ENCODE results near the gene GIPC2.
"Not testable (repeated sequence)": the region's sequence is repeated elsewhere in the genome, so short reads cannot be mapped to it uniquely, and the experiment has no call there.

GIPC2 gene

DNA sequence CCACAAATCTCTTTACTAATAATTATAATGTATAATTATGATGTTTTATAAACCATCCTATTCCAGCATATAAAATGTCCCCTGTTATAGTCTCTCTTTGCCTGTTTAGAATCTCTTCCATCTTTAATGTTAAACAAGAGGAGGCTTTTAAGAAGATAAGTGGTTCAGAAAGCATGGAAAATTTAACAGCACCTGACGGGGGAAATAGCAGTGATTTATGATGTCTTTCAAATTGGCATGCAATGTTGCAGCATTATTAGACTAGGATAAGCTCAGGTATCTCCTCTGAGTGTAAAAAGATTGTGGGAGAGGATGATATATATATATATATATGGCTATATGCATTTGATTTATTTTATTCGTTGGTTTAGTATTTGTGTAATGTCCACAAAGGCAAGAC is 24.4 kb downstream of the GIPC2 start:
- DNase-seq: no peak

DNA sequence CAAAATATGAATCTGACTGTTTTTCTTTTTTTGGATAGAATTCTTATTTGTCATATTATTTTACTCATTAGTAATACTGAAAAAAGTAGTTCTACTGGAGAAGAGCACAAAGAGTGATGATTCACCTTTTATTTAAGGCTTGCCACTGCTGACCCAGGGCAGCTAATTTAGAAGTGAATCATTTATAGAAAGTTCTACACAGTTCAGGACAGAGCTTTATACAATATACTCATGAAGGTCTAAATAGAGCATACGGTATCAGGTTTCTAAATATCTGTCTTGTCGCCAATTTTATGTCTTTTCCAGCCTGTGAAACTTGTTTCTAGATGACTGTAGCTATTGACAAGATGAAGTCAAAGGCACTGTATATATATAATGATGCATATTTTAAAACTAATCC is 25.0 kb downstream of the GIPC2 start:
- no peak for DNase-seq

DNA sequence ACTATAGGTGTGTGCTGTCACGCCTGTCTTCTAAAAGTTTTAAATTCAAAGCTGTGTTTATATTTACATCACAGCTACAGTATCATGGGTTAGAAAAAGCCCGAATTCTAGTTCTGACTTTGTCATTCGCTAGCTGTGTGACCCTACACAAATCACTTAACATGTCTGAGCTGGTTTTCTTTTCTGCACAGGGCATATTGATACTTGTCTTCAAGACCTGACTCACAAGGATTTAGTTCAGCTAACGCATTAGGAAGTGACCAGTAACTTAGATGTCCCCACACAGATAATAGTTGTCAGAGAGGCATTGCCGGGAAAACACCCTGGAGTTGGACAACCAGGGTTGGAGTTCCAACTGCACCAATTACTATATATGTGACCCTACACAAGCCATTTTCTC is 25.9 kb downstream of the GIPC2 start:
- DNase-seq: no peak

DNA sequence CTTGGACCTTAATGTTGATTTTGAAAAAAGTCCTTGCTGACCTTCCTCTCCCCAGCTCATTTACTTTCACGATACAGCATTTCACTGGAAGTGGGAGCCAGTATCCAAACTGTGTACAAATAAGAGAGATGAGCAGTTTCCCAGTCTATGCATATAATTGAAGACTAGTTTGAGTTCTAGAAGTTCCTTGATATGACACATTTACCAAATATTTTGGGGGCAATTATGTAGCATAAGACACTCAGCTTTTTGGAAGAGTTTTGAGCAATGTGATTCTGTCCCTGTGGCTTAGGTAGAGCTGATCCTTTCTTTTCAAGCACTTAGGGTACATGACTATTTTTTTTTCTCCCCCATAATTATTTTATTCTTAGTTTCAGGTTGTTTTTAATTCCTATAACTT is 26.4 kb downstream of the GIPC2 start:
- no peak for DNase-seq

GRCh38 chr1:78073441-78073840 is 27.7 kb downstream of the GIPC2 start:
- no peak for DNase-seq

DNA sequence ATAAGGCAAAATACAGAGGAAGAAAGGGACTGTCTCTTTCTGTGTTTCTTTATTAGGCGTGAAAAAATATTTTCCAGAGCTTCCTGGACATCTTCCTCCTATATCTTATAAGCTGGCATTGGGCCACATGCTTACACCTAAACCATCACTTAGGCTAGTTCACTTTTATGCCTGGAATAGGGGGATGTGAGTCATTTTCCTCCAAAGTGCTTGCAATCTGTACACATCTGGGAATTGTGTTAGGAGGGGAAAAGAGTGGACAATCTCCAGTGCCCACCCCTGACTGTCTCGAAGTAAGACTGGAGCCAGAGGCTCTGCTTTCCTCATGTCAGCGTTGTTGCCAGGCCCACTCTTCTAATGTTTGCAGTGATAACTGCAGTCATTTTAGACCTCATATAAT is 29.9 kb downstream of the GIPC2 start:
- no peak for DNase-seq

DNA sequence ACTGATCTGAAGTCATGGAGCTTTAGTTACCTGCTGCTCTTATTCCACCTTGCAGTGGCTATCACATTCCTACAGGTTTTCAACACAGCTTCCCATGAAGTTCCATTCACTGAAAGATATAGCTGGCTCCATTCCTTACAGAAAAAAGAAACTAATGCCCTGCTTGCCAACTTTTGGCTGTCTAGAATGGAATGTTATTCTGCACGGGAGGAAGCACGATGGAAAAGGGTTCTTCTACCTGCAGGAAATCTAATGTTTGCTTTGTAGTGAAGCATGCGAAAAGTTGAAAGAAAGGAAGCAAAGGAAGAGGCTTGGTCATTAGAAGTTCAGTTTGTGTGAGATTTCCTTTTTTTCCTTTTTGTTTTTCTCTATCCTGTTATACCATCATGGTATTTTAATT is 32.6 kb downstream of the GIPC2 start:
- no peak for DNase-seq

DNA sequence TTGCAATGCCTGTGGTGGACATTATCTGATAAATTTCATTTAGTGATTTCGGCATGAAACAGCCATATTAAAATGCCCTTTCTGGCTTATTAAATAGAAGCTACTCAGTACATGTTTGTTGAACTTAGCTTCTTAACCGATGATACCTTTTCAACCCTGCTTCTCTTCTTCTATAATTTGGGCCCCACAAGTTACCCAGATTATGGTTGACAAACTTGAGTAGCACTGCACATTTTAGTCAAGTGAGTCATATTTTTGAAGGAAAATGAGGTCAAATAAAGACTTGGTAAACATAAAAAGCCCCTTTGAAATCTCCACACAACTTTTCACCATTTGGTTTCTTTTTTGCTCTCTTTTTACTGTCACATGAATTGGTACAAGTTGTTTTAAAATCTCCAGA is 33.8 kb downstream of the GIPC2 start:
- DNase-seq: no peak

DNA sequence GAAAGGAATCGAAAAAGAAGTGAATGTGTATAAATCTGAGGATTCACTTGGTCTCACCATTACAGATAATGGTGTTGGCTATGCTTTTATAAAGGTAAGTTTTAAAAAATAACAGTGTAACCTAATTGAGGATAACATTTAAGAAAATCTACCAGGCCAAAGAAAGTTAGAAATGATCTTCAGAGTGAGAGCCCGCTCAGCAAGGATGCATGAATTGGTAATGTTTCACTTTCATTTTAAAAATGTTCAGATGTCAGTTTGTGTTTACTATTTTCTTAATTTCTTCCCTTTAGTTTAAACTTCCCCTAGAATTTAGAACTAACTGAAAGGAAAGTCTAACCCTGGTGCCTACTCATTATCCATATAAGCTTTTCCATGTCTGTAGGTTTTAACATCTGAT is 35.0 kb downstream of the GIPC2 start:
- DNase-seq: no peak

DNA sequence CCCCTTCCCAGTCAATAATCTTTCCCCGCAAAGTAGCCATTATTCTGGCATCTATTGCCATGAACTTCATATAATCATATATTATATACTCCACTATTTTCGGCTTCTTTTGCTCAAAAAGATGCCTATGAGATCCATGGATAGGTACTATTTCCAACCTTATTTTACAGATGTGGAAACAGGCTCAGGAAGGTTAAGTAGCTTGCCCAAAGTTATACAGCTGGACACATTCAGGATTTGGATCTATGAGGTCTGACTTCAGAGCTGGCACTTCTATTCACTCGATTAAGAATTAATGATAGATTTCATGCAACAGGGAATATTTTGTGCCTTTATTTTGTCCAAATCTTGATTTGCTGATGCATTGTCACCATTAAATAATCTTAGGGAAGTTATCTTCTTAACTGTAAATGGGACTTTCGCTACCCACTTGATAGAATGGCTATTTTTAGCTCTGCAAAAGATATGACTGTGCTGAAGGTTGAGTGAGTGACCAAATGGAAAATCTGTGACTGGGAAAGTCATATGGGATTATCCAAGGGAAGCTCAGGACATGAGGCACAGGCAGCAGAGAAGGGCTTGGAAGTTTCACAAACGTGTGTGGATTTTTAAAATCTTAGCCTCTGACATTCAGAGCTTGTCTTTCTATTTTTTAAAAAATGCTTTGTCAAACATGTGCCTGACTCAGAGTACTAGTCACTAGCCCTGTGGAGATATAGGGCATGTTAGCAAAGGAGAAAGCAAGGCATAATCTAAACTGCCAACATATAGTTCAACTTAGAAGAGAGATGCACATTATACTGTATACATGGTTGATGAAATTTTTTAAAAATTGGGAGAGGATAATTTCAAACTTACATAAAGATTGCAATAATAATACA is 36.5 kb downstream of the GIPC2 start:
- no peak for DNase-seq

DNA sequence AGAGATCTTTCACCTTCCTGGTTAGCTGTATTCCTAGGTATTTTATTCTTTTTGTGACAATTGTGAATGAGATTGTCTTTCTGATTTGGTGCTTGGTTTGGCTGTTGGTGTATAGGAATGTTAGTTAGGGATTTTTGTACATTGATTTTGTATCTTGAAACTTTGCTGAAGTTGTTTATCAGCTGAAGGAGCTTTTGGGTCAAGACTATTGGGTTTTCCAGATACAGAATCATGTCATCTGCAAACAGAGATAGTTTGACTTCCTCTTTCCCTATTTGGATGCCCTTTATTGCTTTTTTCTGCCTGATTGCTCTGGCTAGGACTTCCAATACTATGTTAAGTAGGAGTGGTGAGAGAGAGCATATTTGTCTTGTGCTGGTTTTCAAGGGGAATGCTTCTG is 38.9 kb downstream of the GIPC2 start:
- not testable (repeated sequence) for DNase-seq

DNA sequence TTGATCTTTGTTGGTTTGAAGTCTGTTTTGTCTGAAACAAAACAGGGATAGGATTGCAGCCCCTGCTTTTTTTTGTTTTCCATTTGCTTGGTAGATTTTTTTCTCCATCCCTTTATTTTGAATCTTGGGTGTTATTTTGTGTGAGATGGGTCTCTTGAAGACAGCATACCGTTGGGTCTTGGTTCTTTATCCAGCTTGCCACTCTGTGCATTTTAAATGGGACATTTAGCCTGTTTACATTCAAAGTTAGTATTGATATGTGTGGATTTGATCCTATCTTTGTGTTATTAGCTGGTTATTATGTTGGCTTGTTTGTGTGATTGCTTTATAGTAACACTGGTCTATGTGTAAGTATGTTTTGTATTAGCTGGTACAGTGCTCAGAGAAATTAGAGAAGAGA is 40.9 kb downstream of the GIPC2 start:
- DNase-seq: no peak

- DNase-seq: no peak
Observed at GRCh38 chr1:78088015-78088414, 42.2 kb downstream of the GIPC2 start.

DNA sequence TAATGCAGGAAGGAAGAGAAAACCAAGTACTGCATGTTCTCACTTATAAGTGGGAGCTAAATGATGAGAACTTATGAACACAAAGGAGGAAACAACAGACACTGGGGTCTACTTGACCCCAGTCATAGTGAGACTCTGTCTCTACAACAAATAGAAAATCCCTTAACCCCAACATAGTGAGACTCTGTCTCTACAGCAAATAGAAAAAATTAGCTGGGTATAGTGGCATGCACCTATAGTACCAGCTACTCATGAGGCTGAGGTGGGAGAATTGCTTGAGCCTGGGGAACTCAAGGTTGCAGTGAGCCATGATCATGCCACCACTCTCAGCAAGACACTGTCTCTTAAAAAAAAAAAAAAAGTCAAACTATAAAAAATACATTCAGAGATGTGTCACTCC is 42.7 kb downstream of the GIPC2 start:
- no peak for DNase-seq

DNA sequence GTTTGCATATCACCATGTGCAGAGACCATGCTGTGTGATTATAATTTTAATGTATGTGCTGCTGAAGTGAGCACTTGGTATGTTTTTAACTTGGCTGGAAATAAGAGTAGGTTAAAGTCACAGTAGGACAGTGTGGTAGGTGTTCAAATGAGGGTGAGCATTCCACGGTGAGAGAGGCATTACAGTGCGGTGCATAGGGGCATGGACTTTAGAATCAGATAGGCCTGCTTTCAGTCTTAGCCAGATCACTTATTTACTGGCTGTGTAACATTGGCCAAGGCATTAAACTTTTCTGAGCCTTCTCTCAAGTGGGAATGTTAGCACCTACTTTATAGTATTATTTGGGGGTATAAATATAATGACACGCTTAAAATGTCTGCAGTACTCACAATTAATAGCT is 43.2 kb downstream of the GIPC2 start:
- DNase-seq: no peak

- no peak for DNase-seq
Observed at GRCh38 chr1:78090472-78091133, 44.8 kb downstream of the GIPC2 start.

DNA sequence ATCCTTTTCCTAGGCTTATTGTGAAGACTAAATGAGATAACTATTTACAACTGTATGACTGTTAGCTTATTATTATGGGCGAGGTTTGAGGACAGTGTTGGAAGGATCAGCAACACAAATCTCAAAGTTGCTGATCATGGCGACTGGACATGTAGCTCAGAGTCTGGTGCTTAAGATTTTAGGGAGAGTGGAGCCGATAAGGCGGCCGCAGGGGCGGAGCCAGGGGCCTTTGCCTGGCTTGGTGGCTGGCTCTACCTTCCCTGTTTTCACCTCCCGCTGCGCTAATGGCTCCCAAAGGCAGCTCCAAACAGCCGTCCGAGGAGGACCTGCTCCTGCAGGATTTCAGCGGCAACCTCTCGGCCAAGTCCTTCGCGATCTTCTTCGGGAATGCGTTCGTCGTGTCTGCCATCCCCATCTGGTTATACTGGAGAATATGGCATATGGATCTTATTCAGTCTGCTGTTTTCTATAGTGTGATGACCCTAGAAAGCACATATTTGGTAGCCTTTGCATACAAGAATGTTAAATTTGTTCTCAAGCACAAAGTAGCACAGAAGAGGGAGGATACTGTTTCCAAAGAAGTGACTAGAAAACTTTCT is 45.5 kb downstream of the GIPC2 start:
- no peak for DNase-seq

- DNase-seq: no peak
Observed at GRCh38 chr1:78091886-78092285, 46.1 kb downstream of the GIPC2 start.

GRCh38 chr1:78092643-78093042 is 46.9 kb downstream of the GIPC2 start:
- no peak for DNase-seq

GRCh38 chr1:78093560-78093959 is 47.8 kb downstream of the GIPC2 start:
- no peak for DNase-seq

GRCh38 chr1:78094639-78095038 is 48.9 kb downstream of the GIPC2 start:
- DNase-seq: no peak

DNA sequence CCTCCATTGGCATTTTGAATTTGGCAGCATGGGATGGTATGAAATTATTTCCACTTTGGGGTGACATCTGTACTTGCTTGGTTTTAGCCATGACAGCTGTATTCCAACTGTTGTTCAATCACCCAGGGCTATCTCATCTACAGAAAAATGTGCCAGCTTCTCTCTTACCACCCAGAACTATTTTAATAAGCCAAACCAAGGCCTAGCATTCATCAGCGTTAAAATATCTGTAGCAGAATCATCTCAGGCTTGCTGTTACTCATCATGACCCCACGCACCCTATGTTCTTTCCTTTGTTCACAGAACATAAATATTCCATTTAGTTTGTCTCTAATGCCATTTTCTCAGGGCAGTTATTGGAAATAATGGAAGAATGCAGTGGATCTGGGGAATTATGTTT is 49.8 kb downstream of the GIPC2 start:
- DNase-seq: no peak

- no peak for DNase-seq
Observed at GRCh38 chr1:78096017-78096416, 50.3 kb downstream of the GIPC2 start.

DNA sequence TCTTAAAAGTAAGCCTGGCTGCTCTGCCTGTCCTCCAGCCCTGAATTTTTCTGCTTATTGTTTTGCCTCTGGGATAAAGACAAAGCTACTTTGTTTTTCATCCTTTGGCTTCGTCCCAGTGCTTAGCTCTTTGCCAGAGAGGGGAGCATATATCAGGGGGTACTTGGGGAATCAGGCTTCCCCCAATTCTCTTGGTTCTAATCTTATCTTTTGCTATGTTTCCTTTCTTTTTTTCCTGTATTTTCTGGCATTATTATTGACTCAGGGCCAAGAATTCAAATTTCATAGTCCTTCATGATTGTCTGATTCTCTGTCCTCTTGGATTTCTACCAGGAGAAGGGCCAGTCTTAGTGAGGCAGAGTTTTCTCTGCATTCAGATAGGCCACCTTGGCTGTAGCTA is 51.2 kb downstream of the GIPC2 start:
- DNase-seq: no peak

Data from NCI-H446 (cell line).